ENCODE data around the gene HPCAL1.

DNA sequence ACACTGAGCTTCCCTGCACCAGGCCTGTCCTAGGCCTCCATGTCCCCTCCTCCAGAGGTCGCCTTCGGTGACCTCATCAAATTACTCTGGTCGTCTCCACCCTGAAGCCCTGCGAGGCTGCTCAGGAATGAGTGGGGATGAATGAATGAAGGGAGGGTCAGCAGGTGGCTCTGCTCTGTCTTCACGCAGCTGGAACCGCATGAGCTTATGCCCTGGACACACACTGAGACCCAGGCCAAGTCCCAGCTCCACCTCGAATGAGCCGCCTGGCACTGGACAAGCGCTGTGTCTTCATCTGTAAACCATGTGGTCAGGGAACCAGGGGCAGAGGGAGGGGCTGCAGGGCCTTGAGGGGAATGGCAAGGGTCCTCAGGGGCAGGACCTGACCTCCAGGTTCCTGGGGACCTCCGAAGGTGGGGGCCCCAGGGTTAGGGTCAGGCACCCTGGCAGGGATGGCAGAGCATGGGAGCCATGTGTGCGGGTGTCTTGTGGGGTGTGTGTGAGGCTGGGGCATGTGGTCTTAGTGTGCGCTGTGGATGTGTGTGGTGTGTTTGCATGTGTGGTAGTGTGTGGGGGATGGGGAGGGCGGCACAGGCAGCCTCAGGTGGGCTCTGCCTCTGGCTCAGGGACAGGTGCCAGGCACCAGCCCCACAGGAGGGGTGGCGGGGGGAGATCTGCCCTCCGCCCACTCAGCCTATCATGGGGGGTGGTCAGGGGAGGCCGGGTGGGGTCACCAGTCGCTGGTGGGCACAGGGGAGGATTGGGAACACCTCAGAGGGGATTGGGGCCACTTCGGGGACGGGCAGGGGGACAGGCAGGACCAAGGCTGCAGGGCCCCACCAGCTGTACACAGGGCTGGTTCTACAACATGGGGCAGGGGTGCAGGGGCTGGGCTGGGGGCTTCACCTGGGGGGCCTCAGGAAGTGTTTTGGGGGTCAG lies 131.5 kb downstream of the HPCAL1 start:
- TF ChIP-seq EP300 (conservative IDR thresholded peaks at IDR 0.05; ENCODE audit: poor library complexity, severe bottlenecking) (no peak), SMC3 (conservative IDR thresholded peaks at IDR 0.05; ENCODE audit: poor library complexity) (no peak), TAF1 (IDR thresholded peaks at IDR 0.05; ENCODE audit: low read depth) (no peak), RAD21 (conservative IDR thresholded peaks at IDR 0.05) (no peak)
- TF ChIP-seq, protein P1, sequence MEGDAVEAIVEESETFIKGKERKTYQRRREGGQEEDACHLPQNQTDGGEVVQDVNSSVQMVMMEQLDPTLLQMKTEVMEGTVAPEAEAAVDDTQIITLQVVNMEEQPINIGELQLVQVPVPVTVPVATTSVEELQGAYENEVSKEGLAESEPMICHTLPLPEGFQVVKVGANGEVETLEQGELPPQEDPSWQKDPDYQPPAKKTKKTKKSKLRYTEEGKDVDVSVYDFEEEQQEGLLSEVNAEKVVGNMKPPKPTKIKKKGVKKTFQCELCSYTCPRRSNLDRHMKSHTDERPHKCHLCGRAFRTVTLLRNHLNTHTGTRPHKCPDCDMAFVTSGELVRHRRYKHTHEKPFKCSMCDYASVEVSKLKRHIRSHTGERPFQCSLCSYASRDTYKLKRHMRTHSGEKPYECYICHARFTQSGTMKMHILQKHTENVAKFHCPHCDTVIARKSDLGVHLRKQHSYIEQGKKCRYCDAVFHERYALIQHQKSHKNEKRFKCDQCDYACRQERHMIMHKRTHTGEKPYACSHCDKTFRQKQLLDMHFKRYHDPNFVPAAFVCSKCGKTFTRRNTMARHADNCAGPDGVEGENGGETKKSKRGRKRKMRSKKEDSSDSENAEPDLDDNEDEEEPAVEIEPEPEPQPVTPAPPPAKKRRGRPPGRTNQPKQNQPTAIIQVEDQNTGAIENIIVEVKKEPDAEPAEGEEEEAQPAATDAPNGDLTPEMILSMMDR (IDR thresholded peaks at IDR 0.05; ENCODE audit: poor library complexity, severe bottlenecking), result no peak
- TF ChIP-seq, protein P2, sequence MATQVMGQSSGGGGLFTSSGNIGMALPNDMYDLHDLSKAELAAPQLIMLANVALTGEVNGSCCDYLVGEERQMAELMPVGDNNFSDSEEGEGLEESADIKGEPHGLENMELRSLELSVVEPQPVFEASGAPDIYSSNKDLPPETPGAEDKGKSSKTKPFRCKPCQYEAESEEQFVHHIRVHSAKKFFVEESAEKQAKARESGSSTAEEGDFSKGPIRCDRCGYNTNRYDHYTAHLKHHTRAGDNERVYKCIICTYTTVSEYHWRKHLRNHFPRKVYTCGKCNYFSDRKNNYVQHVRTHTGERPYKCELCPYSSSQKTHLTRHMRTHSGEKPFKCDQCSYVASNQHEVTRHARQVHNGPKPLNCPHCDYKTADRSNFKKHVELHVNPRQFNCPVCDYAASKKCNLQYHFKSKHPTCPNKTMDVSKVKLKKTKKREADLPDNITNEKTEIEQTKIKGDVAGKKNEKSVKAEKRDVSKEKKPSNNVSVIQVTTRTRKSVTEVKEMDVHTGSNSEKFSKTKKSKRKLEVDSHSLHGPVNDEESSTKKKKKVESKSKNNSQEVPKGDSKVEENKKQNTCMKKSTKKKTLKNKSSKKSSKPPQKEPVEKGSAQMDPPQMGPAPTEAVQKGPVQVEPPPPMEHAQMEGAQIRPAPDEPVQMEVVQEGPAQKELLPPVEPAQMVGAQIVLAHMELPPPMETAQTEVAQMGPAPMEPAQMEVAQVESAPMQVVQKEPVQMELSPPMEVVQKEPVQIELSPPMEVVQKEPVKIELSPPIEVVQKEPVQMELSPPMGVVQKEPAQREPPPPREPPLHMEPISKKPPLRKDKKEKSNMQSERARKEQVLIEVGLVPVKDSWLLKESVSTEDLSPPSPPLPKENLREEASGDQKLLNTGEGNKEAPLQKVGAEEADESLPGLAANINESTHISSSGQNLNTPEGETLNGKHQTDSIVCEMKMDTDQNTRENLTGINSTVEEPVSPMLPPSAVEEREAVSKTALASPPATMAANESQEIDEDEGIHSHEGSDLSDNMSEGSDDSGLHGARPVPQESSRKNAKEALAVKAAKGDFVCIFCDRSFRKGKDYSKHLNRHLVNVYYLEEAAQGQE (IDR thresholded peaks at IDR 0.05; ENCODE audit: borderline replicate concordance), result no peak
